MG63 (cell line): ENCODE results near the gene CADPS. TPM values are rescaled to one million over a fixed set of nuclear protein-coding genes. Genes with fewer than 3 reads are reported as not detected.

Experiments
- DNase-seq: peaks from one replicate; pipeline ENCODE4 v3.0.0-alpha.2; 2020
- H3K27me3 ChIP-seq: fragments of 250-450 bp; sonication (Bioruptor Pico); 2 replicates; pipeline ENCODE4 v1.5.1; 2020; ENCODE audit warnings: mild to moderate bottlenecking, moderate library complexity
- H3K36me3 ChIP-seq: fragments of 250-450 bp; sonication (Bioruptor Pico); 2 replicates; pipeline ENCODE4 v1.5.1; 2020; ENCODE audit warnings: mild to moderate bottlenecking, moderate library complexity
- H3K4me3 ChIP-seq: fragments of 250-450 bp; sonication (Bioruptor Pico); 2 replicates; pipeline ENCODE4 v1.5.1; 2020; ENCODE audit warnings: mild to moderate bottlenecking, moderate library complexity
- H3K9me3 ChIP-seq: fragments of 250-450 bp; sonication (Bioruptor Pico); 2 replicates; pipeline ENCODE4 v1.5.1; 2020; ENCODE audit warnings: mild to moderate bottlenecking, moderate library complexity
- total RNA-seq: library from RNA; depleted of rRNA; stranded (reverse); fragments of >200 nt; shearing (Covaris generic); gene quantifications from 2 replicates; pipeline ENCODE4 v1.2.3, GENCODE V29; 2014; ENCODE audit warnings: low replicate concordance

CADPS gene
- total RNA-seq, 1 experiment from 2014 or later: 0.07 TPM

DNA sequence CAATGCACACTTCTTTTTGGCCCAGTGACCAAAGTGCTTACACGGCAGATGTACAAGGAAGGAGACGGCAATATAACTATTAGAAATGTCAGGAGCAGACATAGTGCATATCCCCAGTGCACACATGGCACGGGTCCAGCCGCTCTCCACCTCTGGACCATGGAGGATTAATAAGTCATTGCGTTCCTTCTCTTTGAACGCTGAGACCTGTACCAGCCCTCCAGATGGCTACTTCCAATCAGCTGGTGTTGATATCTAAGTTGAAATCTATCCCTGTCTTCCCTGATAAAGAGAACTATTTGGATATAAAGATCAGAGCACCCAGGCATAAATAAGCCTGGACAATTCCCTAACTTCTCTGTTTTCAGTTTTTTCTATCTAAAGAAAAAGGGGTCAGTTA is 212.5 kb downstream of the CADPS start:
- no peak for DNase-seq
- no peaks in the 10 kb centered on the region for H3K9me3 ChIP-seq
- H3K27me3 ChIP-seq: no peaks in the 10 kb centered on the region
- H3K4me3 ChIP-seq: no peak overlapping the region
- H3K36me3 ChIP-seq: no peaks in the 10 kb centered on the region

DNA sequence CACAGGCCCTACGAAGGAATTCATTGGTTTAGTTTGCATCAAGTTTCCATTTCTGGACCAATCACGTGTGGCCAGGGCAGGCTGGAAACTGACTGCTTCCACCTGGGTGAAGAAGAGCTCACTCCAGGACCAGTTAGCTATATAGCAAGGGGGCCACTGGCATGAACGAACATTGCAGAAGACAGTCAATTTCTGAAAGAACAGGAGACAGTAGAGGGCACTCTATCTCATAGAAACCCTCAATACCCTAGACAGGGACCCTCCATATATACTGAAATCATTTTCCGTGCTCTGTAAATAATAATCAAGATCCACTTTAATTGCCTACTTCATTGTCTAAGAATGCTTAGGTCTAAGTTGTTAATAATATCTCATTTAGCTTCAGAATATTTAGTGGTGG is 215.6 kb downstream of the CADPS start:
- no peaks in the 10 kb centered on the region for H3K9me3 ChIP-seq
- H3K4me3 ChIP-seq: no peak overlapping the region
- no peaks in the 10 kb centered on the region for H3K27me3 ChIP-seq

DNA sequence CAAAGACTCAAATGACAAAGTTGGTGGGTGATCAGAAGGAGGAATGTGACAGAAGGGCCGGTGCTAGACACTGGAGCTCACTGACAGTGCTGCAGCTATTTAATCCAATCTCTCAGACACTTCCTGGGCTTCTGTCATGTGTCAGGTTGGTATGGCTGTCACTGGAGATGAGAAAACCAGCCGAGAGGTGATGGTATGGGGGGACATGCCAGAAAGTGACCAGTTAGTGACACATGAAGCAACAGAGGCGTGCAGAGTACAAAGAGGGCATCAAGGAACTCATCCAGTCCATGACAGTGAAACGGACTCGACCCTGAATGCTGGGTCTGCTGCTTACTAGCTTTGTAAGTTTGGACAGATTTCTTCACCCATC is 219.5 kb downstream of the CADPS start:
- Histone ChIP-seq H3K9me3 (no peaks in the 10 kb centered on the region), H3K4me3 (no peak overlapping the region), H3K27me3 (no peaks in the 10 kb centered on the region), H3K36me3 (no peaks in the 10 kb centered on the region)
- no peak for DNase-seq

More for the DNA sequence above, 215.6 kb downstream of the CADPS start:
- DNase-seq: no peak
- no peaks in the 10 kb centered on the region for H3K36me3 ChIP-seq

DNA sequence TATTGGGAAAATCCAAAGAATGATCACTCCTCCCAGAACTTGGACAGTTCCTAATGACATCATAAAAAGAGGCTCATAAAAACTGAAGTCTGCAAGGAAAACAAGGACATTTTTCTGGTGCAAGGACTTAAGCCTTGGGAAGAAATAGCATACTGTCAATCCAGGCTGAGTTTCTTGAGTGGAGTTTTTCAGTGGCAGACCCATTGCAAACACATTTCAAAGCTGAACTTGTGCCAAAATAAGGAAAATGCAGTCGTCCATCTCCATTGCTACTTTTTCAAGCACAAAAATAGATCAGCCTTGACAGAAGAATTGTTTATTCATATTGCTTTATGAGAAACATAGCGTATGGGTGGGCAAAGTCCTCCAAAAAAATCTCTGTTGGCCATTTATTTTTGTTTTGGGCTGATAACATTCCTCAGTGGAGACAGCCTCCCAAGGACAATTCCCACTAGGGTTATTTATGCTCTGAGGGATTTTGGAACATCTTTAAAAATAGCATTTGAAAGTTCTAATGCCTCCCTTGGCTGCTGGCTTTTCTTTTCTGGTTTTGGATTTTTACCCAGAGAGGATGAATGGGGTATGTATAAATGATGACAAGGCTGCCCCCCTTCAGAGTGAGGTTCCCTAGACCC is 220.0 kb downstream of the CADPS start:
- Histone ChIP-seq H3K36me3 (no peaks in the 10 kb centered on the region), H3K4me3 (no peak overlapping the region), H3K9me3 (no peaks in the 10 kb centered on the region), H3K27me3 (no peaks in the 10 kb centered on the region)
- DNase-seq: no peak

DNA sequence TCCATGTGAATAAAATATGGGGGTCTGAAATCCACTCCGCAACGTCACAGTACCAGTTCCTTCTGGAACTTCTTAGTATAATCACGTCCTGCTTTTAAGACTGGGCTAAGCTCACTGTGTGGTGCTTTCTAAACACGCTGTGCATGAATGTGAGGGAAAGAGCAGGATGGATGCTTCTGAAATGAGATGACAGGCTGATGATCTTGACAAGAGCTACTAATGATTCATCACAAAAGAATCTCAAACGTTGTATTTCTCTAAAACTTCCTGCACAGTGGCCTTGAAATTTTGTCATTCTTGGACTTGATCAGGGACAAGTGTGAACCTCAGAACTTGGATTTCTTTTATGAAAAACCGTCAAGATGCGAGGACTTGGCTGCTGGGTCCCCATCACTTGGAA is 221.4 kb downstream of the CADPS start:
- Histone ChIP-seq H3K4me3 (no peak overlapping the region), H3K27me3 (no peaks in the 10 kb centered on the region), H3K9me3 (no peaks in the 10 kb centered on the region), H3K36me3 (no peaks in the 10 kb centered on the region)
- no peak for DNase-seq

DNA sequence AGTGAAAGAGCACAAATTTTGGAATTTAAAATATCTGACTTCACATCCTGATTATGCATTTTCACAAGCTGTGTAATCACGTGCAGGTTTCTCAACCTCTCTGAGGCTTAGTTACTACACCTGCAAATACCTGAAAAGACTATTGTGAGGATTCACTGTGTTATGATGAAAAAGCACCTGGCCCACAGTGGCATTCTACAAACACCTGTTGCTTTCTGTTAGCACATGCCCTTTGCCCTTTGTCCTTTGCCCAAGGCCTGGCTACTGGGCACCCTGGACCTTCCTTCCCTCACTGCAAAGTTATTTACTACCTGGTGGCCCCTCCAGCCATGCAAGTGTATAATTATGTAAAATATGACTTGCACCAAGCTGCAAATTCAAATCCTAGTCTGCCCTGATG is 227.5 kb downstream of the CADPS start:
- no peak for DNase-seq
- Histone ChIP-seq H3K36me3 (no peaks in the 10 kb centered on the region), H3K27me3 (no peaks in the 10 kb centered on the region), H3K9me3 (no peaks in the 10 kb centered on the region), H3K4me3 (no peak overlapping the region)

DNA sequence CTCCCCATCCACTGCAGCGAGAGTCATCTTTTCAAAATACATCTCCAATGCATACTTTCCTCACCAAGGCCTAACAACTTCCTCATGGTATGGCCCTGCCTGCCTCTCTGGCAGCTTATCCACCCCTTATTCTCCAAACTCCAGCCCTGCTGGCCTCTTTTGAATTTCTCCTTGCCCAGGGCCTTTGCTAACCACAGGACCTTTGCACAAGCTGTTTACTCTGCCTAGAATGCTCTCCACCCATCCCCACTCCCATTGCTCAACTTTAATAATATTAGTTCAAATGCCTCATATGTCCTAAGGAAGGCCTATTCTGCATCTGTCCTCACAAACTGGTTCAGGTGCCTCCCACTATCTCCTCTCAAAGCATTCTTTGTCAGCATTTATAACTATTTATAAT is 230.7 kb downstream of the CADPS start:
- Histone ChIP-seq H3K4me3 (no peak overlapping the region), H3K27me3 (no peaks in the 10 kb centered on the region), H3K36me3 (no peaks in the 10 kb centered on the region), H3K9me3 (no peaks in the 10 kb centered on the region)
- DNase-seq: no peak

DNA sequence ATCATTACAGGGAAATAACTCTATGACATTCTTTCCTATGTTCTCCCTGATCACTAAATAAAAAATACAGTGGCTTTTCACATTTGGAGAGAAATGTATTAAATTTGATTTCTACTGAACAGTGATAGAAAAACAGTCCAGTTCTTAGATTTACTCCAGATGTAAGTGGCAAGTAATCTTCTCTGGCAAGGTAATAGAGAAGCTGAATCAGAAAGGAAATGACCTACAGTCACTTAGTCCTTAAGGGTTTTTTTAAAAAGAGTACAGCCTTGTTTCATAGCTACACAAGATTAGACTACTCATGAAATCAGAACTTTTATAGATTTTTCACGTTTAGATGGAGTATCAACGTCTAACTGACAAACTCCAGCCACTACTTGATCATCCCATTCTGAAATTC is 236.9 kb downstream of the CADPS start:
- Histone ChIP-seq H3K27me3 (no peaks in the 10 kb centered on the region), H3K36me3 (no peaks in the 10 kb centered on the region), H3K4me3 (no peak overlapping the region), H3K9me3 (no peaks in the 10 kb centered on the region)
- no peak for DNase-seq

DNA sequence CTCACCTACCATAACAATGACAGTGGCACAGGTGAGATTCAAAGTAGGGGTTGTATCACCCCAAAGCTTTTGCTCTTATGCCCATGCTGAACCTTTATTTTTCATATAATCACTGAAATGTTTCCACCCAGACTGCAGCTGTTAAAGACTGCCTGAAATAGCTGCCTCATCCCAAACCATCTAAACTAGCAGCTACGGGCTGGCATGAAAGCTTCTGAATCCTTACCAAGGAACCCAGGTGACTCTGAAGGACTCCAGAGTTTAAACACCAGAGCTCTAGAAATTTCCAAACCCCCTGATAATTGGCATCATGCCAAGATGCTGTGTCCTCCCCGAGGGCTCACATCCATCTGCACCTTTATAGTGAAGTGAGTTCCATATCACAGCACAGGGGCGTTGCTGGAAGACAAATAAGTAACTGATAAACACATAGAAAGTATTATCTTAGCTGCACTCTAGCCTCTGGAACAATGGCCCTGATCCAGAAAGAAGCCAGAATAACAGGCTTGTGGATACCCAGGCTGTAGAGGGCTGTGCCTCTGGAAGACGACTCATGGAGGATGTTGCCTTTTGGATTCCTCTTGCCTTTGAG is 238.9 kb downstream of the CADPS start:
- Histone ChIP-seq H3K27me3 (no peaks in the 10 kb centered on the region), H3K36me3 (no peaks in the 10 kb centered on the region), H3K4me3 (no peak overlapping the region), H3K9me3 (no peaks in the 10 kb centered on the region)
- DNase-seq: no peak

DNA sequence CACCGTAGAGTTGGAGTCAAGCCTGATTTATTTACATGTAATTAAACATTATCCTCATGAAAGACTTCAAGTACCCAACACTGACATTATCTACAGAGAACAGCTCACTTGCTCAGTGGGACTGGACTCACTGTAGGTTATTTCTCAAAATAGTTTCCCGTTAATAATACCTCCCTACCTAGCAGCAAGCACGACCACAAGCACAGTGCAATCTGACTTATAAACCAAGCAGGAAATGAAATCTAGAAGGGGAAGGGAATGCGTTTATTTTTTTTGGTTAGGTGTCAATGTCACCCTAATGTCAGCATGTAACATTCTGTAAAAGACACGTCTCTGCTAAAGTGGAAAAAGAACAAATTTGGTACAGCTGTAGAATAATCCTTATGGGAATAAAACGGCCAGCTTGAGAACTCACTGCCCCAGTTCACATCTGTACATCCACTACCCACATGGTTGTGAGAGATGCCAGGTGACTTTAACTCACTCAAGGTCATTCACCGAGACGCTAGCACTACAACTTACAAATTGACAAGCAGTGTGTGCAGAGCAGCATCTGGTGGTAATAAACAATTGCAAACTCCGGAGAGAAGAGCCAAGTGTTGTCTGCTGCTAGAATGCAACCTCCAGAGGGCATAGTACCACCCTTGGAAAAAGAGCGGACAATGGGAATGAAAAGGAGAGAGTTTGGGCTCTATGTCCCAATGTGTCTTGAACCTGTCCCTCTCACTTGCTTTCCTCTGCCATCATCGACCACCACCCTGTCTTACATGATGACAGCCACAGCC is 242.5 kb downstream of the CADPS start:
- Histone ChIP-seq H3K4me3 (no peak overlapping the region), H3K9me3 (no peaks in the 10 kb centered on the region), H3K36me3 (no peaks in the 10 kb centered on the region), H3K27me3 (no peaks in the 10 kb centered on the region)
- no peak for DNase-seq

DNA sequence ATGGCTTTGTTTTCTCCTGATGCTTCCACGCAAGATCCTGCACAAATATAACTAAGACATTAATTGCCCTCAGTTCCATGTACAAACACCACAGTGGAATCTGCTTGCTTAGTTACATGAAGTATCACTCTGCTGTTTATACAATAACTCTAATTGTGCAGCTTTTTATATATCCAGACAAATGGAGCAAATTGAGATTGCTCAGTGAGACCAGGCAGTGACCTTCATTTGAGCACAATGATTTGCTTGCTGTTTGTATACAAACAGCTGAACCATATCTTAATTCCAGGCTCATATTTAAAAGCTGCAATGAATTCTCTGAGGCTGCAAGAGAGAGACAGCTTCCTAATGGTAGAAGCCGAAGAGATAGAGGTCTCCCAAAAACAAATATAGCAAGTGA is 243.7 kb downstream of the CADPS start:
- Histone ChIP-seq H3K4me3 (no peak overlapping the region), H3K36me3 (no peaks in the 10 kb centered on the region), H3K27me3 (no peaks in the 10 kb centered on the region), H3K9me3 (no peaks in the 10 kb centered on the region)
- no peak for DNase-seq

DNA sequence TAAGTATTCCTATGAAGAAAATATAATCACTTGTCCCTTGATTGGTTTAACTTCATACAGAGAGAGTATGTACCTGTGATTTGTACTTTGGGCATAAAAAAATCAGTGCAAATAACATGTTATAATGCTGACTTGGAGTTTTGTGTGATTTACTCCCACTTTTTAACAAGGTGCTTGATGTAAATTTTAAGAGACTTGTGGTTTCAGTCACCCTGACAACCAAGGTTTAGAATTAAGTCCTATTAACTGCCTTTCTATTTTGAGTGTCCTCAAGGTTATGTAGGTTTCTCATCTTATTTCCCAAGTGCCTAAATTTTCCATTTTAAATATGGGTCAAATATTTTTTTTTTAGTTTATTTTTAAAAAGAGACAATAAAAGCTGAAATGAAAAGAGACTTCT is 244.6 kb downstream of the CADPS start:
- DNase-seq: no peak
- Histone ChIP-seq H3K4me3 (no peak overlapping the region), H3K36me3 (no peaks in the 10 kb centered on the region), H3K27me3 (no peaks in the 10 kb centered on the region), H3K9me3 (no peaks in the 10 kb centered on the region)

DNA sequence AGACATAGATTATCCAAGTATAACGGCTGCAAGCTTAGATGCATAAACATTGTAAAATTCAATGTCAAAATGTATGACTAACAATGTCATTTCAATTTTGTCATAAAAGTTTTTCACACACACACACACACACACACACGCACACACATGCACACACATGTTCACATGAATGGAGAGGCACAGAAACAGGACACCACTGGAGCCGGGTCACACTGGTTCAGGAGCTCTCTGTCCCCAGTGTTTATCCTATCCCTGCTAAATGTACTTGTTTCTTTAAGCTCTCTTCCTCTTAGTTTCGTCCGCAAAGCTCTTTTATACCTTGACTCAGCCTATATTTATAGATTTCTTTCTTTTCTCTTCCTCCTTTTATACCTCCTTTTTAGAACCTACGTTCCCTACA is 249.9 kb downstream of the CADPS start:
- DNase-seq: no peak
- Histone ChIP-seq H3K9me3 (no peaks in the 10 kb centered on the region), H3K36me3 (no peaks in the 10 kb centered on the region), H3K4me3 (no peak overlapping the region), H3K27me3 (no peaks in the 10 kb centered on the region)

DNA sequence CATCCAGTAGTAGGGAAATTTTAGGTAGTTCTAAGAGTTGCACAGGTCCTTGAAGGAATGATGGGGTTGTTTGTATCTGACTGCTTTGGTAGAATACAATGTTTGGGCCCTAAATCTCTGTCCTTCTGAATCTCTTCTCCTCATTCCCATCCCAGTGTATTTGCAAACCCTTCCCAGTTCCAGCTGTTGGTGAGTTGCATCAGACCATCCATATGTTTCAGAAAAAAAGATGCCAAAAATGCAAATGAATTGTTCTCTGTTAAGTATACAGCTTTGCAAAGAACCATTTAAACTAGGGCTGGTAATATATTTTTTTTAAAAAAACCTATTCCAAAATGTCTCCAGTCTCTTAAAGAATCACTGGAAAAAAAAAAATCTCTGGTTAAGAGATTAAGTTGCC is 251.0 kb downstream of the CADPS start:
- H3K9me3 ChIP-seq: no peaks in the 10 kb centered on the region
- no peak for DNase-seq
- no peaks in the 10 kb centered on the region for H3K27me3 ChIP-seq
- no peaks in the 10 kb centered on the region for H3K36me3 ChIP-seq
- H3K4me3 ChIP-seq: no peak overlapping the region

DNA sequence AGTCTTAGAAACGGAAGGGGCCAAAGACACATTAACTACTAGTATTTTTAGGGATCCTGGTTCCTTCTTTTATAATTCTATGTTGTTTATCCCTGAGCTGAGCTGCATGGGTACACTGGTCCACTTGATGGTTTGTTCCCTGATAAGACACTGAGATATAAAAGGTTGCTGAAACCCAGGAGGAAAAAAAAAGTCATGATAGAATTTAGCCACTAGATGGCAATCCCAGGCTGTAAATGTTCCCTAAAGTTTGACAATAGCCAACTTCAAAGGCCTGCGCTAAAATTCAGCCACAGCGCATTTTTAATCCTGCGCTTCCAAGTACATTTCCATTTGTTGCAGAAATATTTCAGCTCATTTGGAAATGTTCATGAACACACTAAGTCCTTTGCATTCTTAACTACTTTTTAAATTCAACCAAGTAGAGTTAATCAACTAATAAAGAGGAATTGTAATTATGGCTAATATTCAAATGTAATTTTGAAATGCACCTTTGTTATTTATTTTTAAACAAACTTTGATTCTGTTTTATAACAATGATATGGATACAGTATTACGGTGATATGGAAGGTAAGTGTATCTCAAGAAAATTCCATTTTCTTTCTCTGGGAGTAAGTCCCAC is 252.6 kb downstream of the CADPS start:
- Histone ChIP-seq H3K4me3 (no peak overlapping the region), H3K9me3 (no peaks in the 10 kb centered on the region), H3K27me3 (no peaks in the 10 kb centered on the region), H3K36me3 (no peaks in the 10 kb centered on the region)
- DNase-seq: no peak

DNA sequence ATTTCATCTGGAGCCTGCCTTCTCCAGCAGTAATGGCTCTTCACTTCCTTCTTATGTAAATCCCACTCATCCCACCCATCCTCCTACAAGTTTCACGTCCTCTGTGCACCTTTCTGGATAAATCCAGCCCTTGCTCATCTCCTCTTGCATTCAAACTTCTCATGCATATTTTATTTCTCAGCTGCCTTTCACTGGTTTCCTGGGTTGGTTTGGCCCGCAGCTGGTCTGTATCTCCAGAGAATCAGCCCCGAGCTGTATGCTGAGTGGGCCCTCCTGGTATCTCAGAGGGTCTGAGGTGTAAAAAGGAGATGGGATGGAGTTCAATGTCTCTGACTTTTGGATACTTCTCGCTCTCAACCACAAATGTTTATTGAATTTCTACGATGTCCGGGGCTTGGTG is 253.3 kb downstream of the CADPS start:
- Histone ChIP-seq H3K9me3 (no peaks in the 10 kb centered on the region), H3K36me3 (no peaks in the 10 kb centered on the region)

DNA sequence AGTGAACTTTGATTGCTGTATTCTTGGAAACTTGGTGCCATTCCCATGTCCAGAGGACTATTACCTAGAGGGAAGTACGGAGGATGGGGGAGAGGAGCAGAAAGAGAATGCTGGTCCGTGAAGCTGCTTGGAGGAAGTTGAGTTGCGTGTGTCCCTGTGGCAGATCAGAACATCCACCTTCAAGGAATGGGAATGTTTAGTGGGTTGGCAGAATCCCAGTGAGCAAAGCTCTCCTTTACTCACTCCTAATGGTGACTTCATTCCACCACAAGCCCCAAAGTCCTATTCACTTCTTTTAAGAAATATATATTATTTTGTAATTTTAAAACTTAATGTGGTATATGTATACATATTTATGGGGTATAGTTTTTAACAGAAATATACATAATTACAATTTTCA is 254.0 kb downstream of the CADPS start:
- Histone ChIP-seq H3K9me3 (no peaks in the 10 kb centered on the region), H3K27me3 (no peaks in the 10 kb centered on the region), H3K4me3 (no peak overlapping the region), H3K36me3 (no peaks in the 10 kb centered on the region)
- no peak for DNase-seq

More for the DNA sequence above, 253.3 kb downstream of the CADPS start:
- Histone ChIP-seq H3K4me3 (no peak overlapping the region), H3K27me3 (no peaks in the 10 kb centered on the region)
- DNase-seq: no peak
